Karpas-422 (cell line): Measurements from ENCODE around the gene PRM3. TPM values are rescaled to one million over a fixed set of nuclear protein-coding genes. Genes with fewer than 3 reads are reported as not detected.
"Not testable (repeated sequence)": the region's sequence is repeated elsewhere in the genome, so short reads cannot be mapped to it uniquely, and the experiment has no call there.

Experiments
- DNase-seq: peaks from one replicate; pipeline ENCODE4 v3.0.0-alpha.2; 2015
- H2AFZ ChIP-seq: fragments of 200-600 bp; sonication (generic); 2 replicates; pipeline ENCODE4 v1.6.1; 2014; ENCODE audit warnings: antibody characterized with exemption, low read length, mixed read lengths
- H3K27ac ChIP-seq: fragments of 200-600 bp; sonication (generic); 2 replicates; pipeline ENCODE4 v1.5.1; 2014; ENCODE audit warnings: mild to moderate bottlenecking, low read length, moderate library complexity
- H3K27me3 ChIP-seq: fragments of 200-600 bp; sonication (generic); 2 replicates; pipeline ENCODE4 v1.6.1; 2014; ENCODE audit warnings: low read length, mixed read lengths
- H3K36me3 ChIP-seq: fragments of 200-600 bp; sonication (generic); 2 replicates; pipeline ENCODE4 v1.6.1; 2014; ENCODE audit warnings: low read length, mixed read lengths; ENCODE audit not compliant: insufficient read depth
- H3K4me1 ChIP-seq: fragments of 200-600 bp; sonication (generic); 2 replicates; pipeline ENCODE4 v1.6.1; 2014; ENCODE audit warnings: mild to moderate bottlenecking, low read length, mixed read lengths
- H3K4me2 ChIP-seq: fragments of 200-600 bp; sonication (generic); 2 replicates; pipeline ENCODE4 v1.6.1; 2014; ENCODE audit warnings: low read length, low read depth, mild to moderate bottlenecking; ENCODE audit not compliant: poor library complexity, severe bottlenecking
- H3K4me3 ChIP-seq: fragments of 200-600 bp; sonication (generic); 2 replicates; pipeline ENCODE4 v1.5.1; 2014; ENCODE audit warnings: mild to moderate bottlenecking, antibody characterized with exemption, low read length, mixed read lengths
- H3K79me2 ChIP-seq: fragments of 200-600 bp; sonication (generic); 2 replicates; pipeline ENCODE4 v1.6.1; 2014; ENCODE audit warnings: mild to moderate bottlenecking, low read length, mixed read lengths
- H3K9ac ChIP-seq: fragments of 200-600 bp; sonication (generic); 2 replicates; pipeline ENCODE4 v1.6.0; 2014; ENCODE audit warnings: low read length
- H3K9me2 ChIP-seq: fragments of 200-600 bp; sonication (generic), shearing (Covaris generic); replicated peaks from 2 replicates; pipeline ENCODE4 v1.6.0; 2014; ENCODE audit warnings: mild to moderate bottlenecking, low read length, moderate library complexity; ENCODE audit not compliant: insufficient read depth
- H3K9me3 ChIP-seq: fragments of 300-700, 200-600 bp; sonication (generic); 2 replicates; pipeline ENCODE4 v1.6.1; 2014; ENCODE audit warnings: low read length, mixed read lengths
- H4K20me1 ChIP-seq: fragments of 200-600 bp; sonication (generic); 2 replicates; pipeline ENCODE4 v1.6.1; 2014; ENCODE audit warnings: mild to moderate bottlenecking, antibody characterized with exemption, low read length, low read depth; ENCODE audit not compliant: insufficient read depth
- total RNA-seq: library from RNA; depleted of rRNA; stranded (reverse); fragments of >200 nt; shearing (Covaris generic); gene quantifications from 2 replicates; pipeline ENCODE4 v1.2.3, GENCODE V29; 2014; ENCODE audit warnings: low replicate concordance

Gene PRM3
- total RNA-seq, 1 experiment from 2014 or later, result not detected

- H3K9me2 ChIP-seq, result no peaks in the 10 kb centered on the region
- H3K4me1 ChIP-seq, result peaks cover 25% of the 10 kb centered on the region
- no peak overlapping the region for H3K9ac ChIP-seq
- H4K20me1 ChIP-seq, result no peaks in the 10 kb centered on the region
- H2AFZ ChIP-seq, result no peak overlapping the region
- H3K36me3 ChIP-seq, result no peaks in the 10 kb centered on the region
- no peaks in the 10 kb centered on the region for H3K9me3 ChIP-seq
- peaks cover 5% of the 10 kb centered on the region; the same call in 1 of the 2 replicates for H3K27me3 ChIP-seq
- H3K79me2 ChIP-seq, result no peaks in the 10 kb centered on the region
- no peak overlapping the region for H3K27ac ChIP-seq
- DNase-seq, result no peak
- no peak overlapping the region for H3K4me3 ChIP-seq
- no peak overlapping the region for H3K4me2 ChIP-seq
Observed at GRCh38 chr16:11292076-11292748, 18.8 kb upstream of the PRM3 start.

GRCh38 chr16:11291091-11291703, 17.8 kb upstream of the PRM3 start:
- Histone ChIP-seq H3K36me3 (no peaks in the 10 kb centered on the region), H3K9me3 (no peaks in the 10 kb centered on the region), H3K27ac (no peak overlapping the region), H3K27me3 (peaks cover 5% of the 10 kb centered on the region; the same call in 1 of the 2 replicates), H3K9me2 (no peaks in the 10 kb centered on the region), H4K20me1 (no peaks in the 10 kb centered on the region), H3K4me1 (peaks cover 15% of the 10 kb centered on the region), H3K79me2 (no peaks in the 10 kb centered on the region), H3K4me2 (no peak overlapping the region), H2AFZ (no peak overlapping the region), H3K4me3 (no peak overlapping the region), H3K9ac (no peak overlapping the region)
- DNase-seq, result no peak

GRCh38 chr16:11290102-11290893, 16.9 kb upstream of the PRM3 start:
- Histone ChIP-seq H3K4me1 (peaks cover 14% of the 10 kb centered on the region), H2AFZ (no peak overlapping the region), H3K27ac (no peak overlapping the region), H3K4me3 (no peak overlapping the region), H3K9me3 (no peaks in the 10 kb centered on the region), H3K36me3 (no peaks in the 10 kb centered on the region), H3K27me3 (peaks cover 5% of the 10 kb centered on the region; the same call in 1 of the 2 replicates), H4K20me1 (no peaks in the 10 kb centered on the region), H3K4me2 (no peak overlapping the region), H3K9ac (no peak overlapping the region), H3K9me2 (no peaks in the 10 kb centered on the region), H3K79me2 (no peaks in the 10 kb centered on the region)
- no peak for DNase-seq

- not testable (repeated sequence) for H3K79me2 ChIP-seq, H3K9me2 ChIP-seq, DNase-seq
Observed at GRCh38 chr16:11289696-11290095, 16.3 kb upstream of the PRM3 start.

GRCh38 chr16:11289202-11289601, 15.8 kb upstream of the PRM3 start:
- H3K4me1 ChIP-seq, result peaks cover 10% of the 10 kb centered on the region
- no peak overlapping the region for H3K4me2 ChIP-seq
- no peaks in the 10 kb centered on the region for H3K9me2 ChIP-seq
- peaks cover 5% of the 10 kb centered on the region; the same call in 1 of the 2 replicates for H3K27me3 ChIP-seq
- no peak overlapping the region for H3K4me3 ChIP-seq
- no peak overlapping the region for H3K9ac ChIP-seq
- DNase-seq, result no peak
- H2AFZ ChIP-seq, result no peak overlapping the region
- no peaks in the 10 kb centered on the region for H3K9me3 ChIP-seq
- no peaks in the 10 kb centered on the region for H3K79me2 ChIP-seq
- no peaks in the 10 kb centered on the region for H3K36me3 ChIP-seq
- no peaks in the 10 kb centered on the region for H4K20me1 ChIP-seq
- H3K27ac ChIP-seq, result no peak overlapping the region

More at GRCh38 chr16:11289696-11290095, 16.3 kb upstream of the PRM3 start:
- H3K9me3 ChIP-seq, H3K27ac ChIP-seq, H3K4me2 ChIP-seq, H3K4me3 ChIP-seq, H4K20me1 ChIP-seq, H3K27me3 ChIP-seq, H3K9ac ChIP-seq, H2AFZ ChIP-seq, H3K36me3 ChIP-seq: not testable (repeated sequence)
- peaks cover 14% of the 10 kb centered on the region for H3K4me1 ChIP-seq

- Histone ChIP-seq H3K4me1 (no peaks in the 10 kb centered on the region), H3K36me3 (no peaks in the 10 kb centered on the region), H3K79me2 (no peaks in the 10 kb centered on the region), H3K4me3 (no peak overlapping the region), H3K27me3 (peaks cover 5% of the 10 kb centered on the region; the same call in 1 of the 2 replicates), H2AFZ (no peak overlapping the region), H3K4me2 (no peak overlapping the region), H3K9me3 (no peaks in the 10 kb centered on the region), H3K27ac (no peak overlapping the region), H4K20me1 (no peaks in the 10 kb centered on the region), H3K9ac (no peak overlapping the region), H3K9me2 (no peaks in the 10 kb centered on the region)
- DNase-seq, result no peak
Observed at GRCh38 chr16:11285842-11286241, 12.4 kb upstream of the PRM3 start.

- Histone ChIP-seq H3K27ac (no peak overlapping the region), H3K4me3 (no peak overlapping the region), H3K36me3 (no peaks in the 10 kb centered on the region), H3K27me3 (peaks cover 1% of the 10 kb centered on the region; the same call in 1 of the 2 replicates), H3K4me2 (no peak overlapping the region), H4K20me1 (no peaks in the 10 kb centered on the region), H3K9me2 (no peaks in the 10 kb centered on the region), H3K9me3 (no peaks in the 10 kb centered on the region), H2AFZ (no peak overlapping the region), H3K4me1 (no peaks in the 10 kb centered on the region), H3K9ac (no peak overlapping the region), H3K79me2 (no peaks in the 10 kb centered on the region)
- no peak for DNase-seq
Observed at GRCh38 chr16:11283820-11284248, 10.4 kb upstream of the PRM3 start.
